ENCODE results near the gene CHRDL2. TPM values are rescaled to one million over a fixed set of nuclear protein-coding genes. Genes with fewer than 3 reads are reported as not detected.
A peak's percentile ranks its signal among the peaks of the same experiment; 100 is the strongest.

Gene CHRDL2
- total and polyA plus RNA-seq, 2 experiments from 2014 or later: not detected

GRCh38 chr11:74679513-74679865, 51.7 kb downstream of the CHRDL2 start:
- H3F3A ChIP-seq (ENCODE audit: insufficient read depth): peaks cover 7% of the 10 kb centered on the region; the same call in 1 of the 2 replicates
- H2AFZ ChIP-seq: no peak overlapping the region
- H4K20me1 ChIP-seq (ENCODE audit: insufficient read depth): no peaks in the 10 kb centered on the region
- 81 to 86% methylated on average over 3 of the region's 3 CpGs for WGBS, 2 experiments (ENCODE audit: low coverage in 1 of 2, low lambda C conversion rate in 2 of 2, missing lambda C conversion rate in 2 of 2)
- H3K27me3 ChIP-seq (replicated peaks; ENCODE audit: insufficient read depth): no peaks in the 10 kb centered on the region
- in situ Hi-C loops (cut with MboI): no loop called here
- peaks cover 8% of the 10 kb centered on the region for H3K4me1 ChIP-seq (ENCODE audit: insufficient read depth)
- no peak for DNase-seq
- no peak overlapping the region for H3K4me3 ChIP-seq
- no peaks in the 10 kb centered on the region for H3K9me3 ChIP-seq (ENCODE audit: low read depth)
- no peak overlapping the region for H3K4me2 ChIP-seq (ENCODE audit: unreplicated experiment)
- TF ChIP-seq EZH2phosphoT487 (IDR thresholded peaks at IDR 0.05; ENCODE audit: insufficient read depth, low read depth): no peak
- H3K79me2 ChIP-seq (ENCODE audit: insufficient read depth): no peaks in the 10 kb centered on the region
- H3K27ac ChIP-seq: no peak overlapping the region
- H3K9ac ChIP-seq: no peak overlapping the region
- no peaks in the 10 kb centered on the region for H3K9me2 ChIP-seq (ENCODE audit: insufficient read depth)
- no peaks in the 10 kb centered on the region for H3K36me3 ChIP-seq (ENCODE audit: low read depth)

DNA sequence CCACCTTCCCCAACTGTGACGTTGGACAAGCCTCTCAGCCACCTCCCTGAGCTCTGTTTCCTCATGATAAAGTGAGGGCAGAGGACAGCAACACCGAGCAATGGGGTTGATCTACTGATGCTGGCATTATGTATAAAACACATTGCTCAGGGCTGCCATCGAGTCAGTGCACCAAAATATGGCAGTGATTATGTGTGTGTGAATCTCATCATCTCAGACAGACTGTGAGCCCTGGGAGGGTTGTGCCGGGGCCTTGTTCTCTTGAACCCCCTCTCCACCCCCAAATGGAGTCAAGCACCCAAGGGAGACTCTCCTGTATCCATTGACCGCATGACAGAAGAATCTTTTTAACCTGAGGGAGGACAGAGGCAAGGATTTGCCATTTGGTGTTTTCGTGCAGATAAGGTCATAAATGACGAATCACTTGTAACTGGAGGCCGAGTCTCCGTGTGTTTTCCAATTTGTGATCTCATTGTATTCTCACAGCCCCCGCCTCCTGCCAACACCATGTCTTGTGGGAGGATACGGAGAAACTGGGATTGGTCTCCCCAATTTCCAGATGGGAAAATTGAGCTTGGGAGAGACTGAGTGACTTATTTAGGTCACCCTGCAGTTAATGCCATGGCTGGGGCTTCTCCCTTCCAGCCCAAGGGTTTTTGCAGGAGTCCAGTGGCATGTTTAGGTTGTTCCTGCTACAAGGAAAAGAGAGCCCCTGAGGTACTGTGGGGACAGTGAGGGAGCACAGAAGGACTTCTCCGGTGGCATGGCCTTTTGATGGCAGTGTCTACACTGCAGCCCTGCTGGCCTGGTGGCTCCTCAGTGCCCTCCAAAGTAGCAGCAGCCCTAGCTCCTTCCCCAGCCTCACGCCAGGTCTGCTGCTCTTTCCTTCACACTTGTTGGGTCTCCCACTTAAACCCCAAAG, 52.4 kb downstream of the CHRDL2 start:
- Histone ChIP-seq H3K4me1 (ENCODE audit: insufficient read depth) (peaks cover 6% of the 10 kb centered on the region), H4K20me1 (ENCODE audit: insufficient read depth) (no peaks in the 10 kb centered on the region), H3K9me2 (ENCODE audit: insufficient read depth) (no peaks in the 10 kb centered on the region), H3K4me3 (no peak overlapping the region), H3K27ac (no peak overlapping the region), H3K36me3 (ENCODE audit: low read depth) (no peaks in the 10 kb centered on the region), H3K27me3 (replicated peaks; ENCODE audit: insufficient read depth) (no peaks in the 10 kb centered on the region), H3K79me2 (ENCODE audit: insufficient read depth) (no peaks in the 10 kb centered on the region), H3K9me3 (ENCODE audit: low read depth) (no peaks in the 10 kb centered on the region), H2AFZ (no peak overlapping the region), H3F3A (ENCODE audit: insufficient read depth) (peaks cover 12% of the 10 kb centered on the region), H3K9ac (no peak overlapping the region), H3K4me2 (ENCODE audit: unreplicated experiment) (no peak overlapping the region)
- TF ChIP-seq EZH2phosphoT487 (IDR thresholded peaks at IDR 0.05; ENCODE audit: insufficient read depth, low read depth) (no peak), EZH2 (IDR thresholded peaks at IDR 0.05; ENCODE audit: insufficient read depth, poor library complexity, severe bottlenecking) (no peak)
- WGBS, 2 experiments (ENCODE audit: low coverage in 1 of 2, low lambda C conversion rate in 2 of 2, missing lambda C conversion rate in 2 of 2): 50 to 54% methylated on average over 13 of the region's 13 CpGs
- in situ Hi-C loops (cut with MboI): no loop called here
- DNase-seq: peak; percentile 70

DNA sequence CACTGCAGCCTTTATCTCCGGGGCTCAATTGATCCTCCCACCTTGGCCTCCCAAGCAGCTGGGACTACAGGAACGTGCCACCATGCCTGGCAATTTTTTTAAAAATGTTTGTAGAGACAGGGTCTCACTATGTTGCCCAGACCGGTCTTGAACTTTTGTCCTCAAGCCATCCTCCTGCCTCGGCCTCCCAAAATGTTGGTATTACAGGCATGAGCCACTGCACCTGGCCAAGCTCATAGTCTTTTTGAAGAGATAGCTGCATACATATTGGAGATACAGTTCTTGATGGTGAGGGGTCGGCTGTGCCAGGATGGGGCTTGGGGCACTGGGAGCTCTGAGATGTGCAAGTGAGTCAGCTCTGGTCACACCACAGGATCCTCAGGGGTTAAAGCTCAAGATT, 53.2 kb downstream of the CHRDL2 start:
- WGBS, 2 experiments (ENCODE audit: low coverage in 1 of 2, low lambda C conversion rate in 2 of 2, missing lambda C conversion rate in 2 of 2): 92 to 93% methylated on average over 5 of the region's 5 CpGs
- Histone ChIP-seq H3K4me3 (no peak overlapping the region), H3F3A (ENCODE audit: insufficient read depth) (peaks cover 17% of the 10 kb centered on the region), H3K27me3 (replicated peaks; ENCODE audit: insufficient read depth) (no peaks in the 10 kb centered on the region), H4K20me1 (ENCODE audit: insufficient read depth) (no peaks in the 10 kb centered on the region), H3K9ac (no peak overlapping the region), H3K79me2 (ENCODE audit: insufficient read depth) (no peaks in the 10 kb centered on the region), H3K9me3 (ENCODE audit: low read depth) (no peaks in the 10 kb centered on the region), H3K9me2 (ENCODE audit: insufficient read depth) (no peaks in the 10 kb centered on the region), H2AFZ (no peak overlapping the region), H3K4me1 (ENCODE audit: insufficient read depth) (peaks cover 11% of the 10 kb centered on the region), H3K36me3 (ENCODE audit: low read depth) (no peaks in the 10 kb centered on the region), H3K4me2 (ENCODE audit: unreplicated experiment) (no peak overlapping the region), H3K27ac (no peak overlapping the region)
- TF ChIP-seq EZH2 (IDR thresholded peaks at IDR 0.05; ENCODE audit: insufficient read depth, poor library complexity, severe bottlenecking) (no peak), EZH2phosphoT487 (IDR thresholded peaks at IDR 0.05; ENCODE audit: insufficient read depth, low read depth) (no peak)
- no peak for DNase-seq
- in situ Hi-C loops (cut with MboI): no loop called here

- H4K20me1 ChIP-seq (ENCODE audit: insufficient read depth): no peaks in the 10 kb centered on the region
- no peaks in the 10 kb centered on the region for H3K79me2 ChIP-seq (ENCODE audit: insufficient read depth)
- H3K9me3 ChIP-seq (ENCODE audit: low read depth): no peaks in the 10 kb centered on the region
- H3K4me3 ChIP-seq: no peak overlapping the region
- no peaks in the 10 kb centered on the region for H3K27me3 ChIP-seq (replicated peaks; ENCODE audit: insufficient read depth)
- in situ Hi-C loops (cut with MboI): no loop called here
- H2AFZ ChIP-seq: no peak overlapping the region
- H3K4me2 ChIP-seq (ENCODE audit: unreplicated experiment): no peak overlapping the region
- no peaks in the 10 kb centered on the region for H3K9me2 ChIP-seq (ENCODE audit: insufficient read depth)
- TF ChIP-seq EZH2phosphoT487 (IDR thresholded peaks at IDR 0.05; ENCODE audit: insufficient read depth, low read depth): no peak
- no peak for TF ChIP-seq EZH2 (IDR thresholded peaks at IDR 0.05; ENCODE audit: insufficient read depth, poor library complexity, severe bottlenecking)
- DNase-seq: no peak
- H3K9ac ChIP-seq: no peak overlapping the region
- no peaks in the 10 kb centered on the region for H3K36me3 ChIP-seq (ENCODE audit: low read depth)
- H3F3A ChIP-seq (ENCODE audit: insufficient read depth): peaks cover 23% of the 10 kb centered on the region
- WGBS, 2 experiments (ENCODE audit: low coverage in 1 of 2, low lambda C conversion rate in 2 of 2, missing lambda C conversion rate in 2 of 2): 66 to 71% methylated on average over 6 of the region's 6 CpGs
- H3K27ac ChIP-seq: no peak overlapping the region
- H3K4me1 ChIP-seq (ENCODE audit: insufficient read depth): peaks cover 17% of the 10 kb centered on the region
Measured at GRCh38 chr11:74677131-74677530, 54.1 kb downstream of the CHRDL2 start.

All from GM23248 (cell line).